Activated T-helper 17 cell treated with anti-CD3 and anti-CD28 coated beads, Interleukin-2, amount 50 U/mL, for 72 hours (primary cell): Measurements from ENCODE around the gene C13orf46. TPM values are rescaled to one million over a fixed set of nuclear protein-coding genes. Genes with fewer than 3 reads are reported as not detected.

Experiments used
- ATAC-seq: fragments of 150-1000 bp; cut with Tn5 transposase; replicated peaks from 2 replicates; pipeline ENCODE4 v1.10.0; 2021; ENCODE audit warnings: mild to moderate bottlenecking, moderate library complexity
- H3K27ac Mint-ChIP-seq: one replicate; pipeline ENCODE4 v1.8.0; 2022; ENCODE audit warnings: mixed read lengths
- H3K27me3 Mint-ChIP-seq: one replicate; pipeline ENCODE4 v1.8.0; 2022; ENCODE audit warnings: mixed read lengths
- H3K36me3 Mint-ChIP-seq: one replicate; pipeline ENCODE4 v1.8.0; 2022; ENCODE audit warnings: low read depth, mild to moderate bottlenecking, mixed read lengths
- H3K4me1 Mint-ChIP-seq: one replicate; pipeline ENCODE4 v1.8.0; 2022; ENCODE audit warnings: mixed read lengths
- H3K4me3 Mint-ChIP-seq: one replicate; pipeline ENCODE4 v1.8.0; 2022; ENCODE audit warnings: mild to moderate bottlenecking, mixed read lengths
- H3K9me3 Mint-ChIP-seq: one replicate; pipeline ENCODE4 v1.8.0; 2022; ENCODE audit warnings: mixed read lengths
- total RNA-seq, 2 donors: library from RNA; stranded (reverse); gene quantifications; one replicate each; pipeline ENCODE4 v1.2.3, GENCODE V29; 2022

The C13orf46 gene
- total RNA-seq, 2 donors from 2014 or later = 1.3 to 3.9 TPM

DNA sequence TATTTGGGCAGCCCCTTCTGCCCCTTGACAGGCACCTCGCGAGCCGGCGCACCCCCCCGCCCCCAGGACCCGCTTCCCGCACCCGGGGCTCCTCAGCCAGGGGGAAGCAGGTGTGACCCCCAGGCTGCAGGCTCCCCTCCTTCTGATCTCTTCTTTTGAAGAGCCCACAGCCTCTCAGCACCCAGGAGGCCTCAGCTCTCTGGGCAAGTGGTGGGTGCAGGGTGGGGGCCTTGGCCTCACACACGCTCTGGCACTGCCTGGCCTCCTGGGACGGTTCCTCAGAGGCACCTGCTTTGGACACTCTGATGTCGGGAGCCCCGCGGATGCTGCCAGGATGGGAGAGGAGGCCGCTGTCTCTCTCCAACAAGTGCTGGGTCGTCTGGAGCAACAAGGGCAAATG is 1.5 kb upstream of the C13orf46 start:
- Mint-ChIP-seq H3K9me3 (no peaks in the 10 kb centered on the region), H3K27me3 (no peaks in the 10 kb centered on the region), H3K27ac (no peak overlapping the region), H3K36me3 (peaks cover 58% of the 10 kb centered on the region), H3K4me1 (peaks cover 3% of the 10 kb centered on the region), H3K4me3 (no peak overlapping the region)
- no peak for ATAC-seq

DNA sequence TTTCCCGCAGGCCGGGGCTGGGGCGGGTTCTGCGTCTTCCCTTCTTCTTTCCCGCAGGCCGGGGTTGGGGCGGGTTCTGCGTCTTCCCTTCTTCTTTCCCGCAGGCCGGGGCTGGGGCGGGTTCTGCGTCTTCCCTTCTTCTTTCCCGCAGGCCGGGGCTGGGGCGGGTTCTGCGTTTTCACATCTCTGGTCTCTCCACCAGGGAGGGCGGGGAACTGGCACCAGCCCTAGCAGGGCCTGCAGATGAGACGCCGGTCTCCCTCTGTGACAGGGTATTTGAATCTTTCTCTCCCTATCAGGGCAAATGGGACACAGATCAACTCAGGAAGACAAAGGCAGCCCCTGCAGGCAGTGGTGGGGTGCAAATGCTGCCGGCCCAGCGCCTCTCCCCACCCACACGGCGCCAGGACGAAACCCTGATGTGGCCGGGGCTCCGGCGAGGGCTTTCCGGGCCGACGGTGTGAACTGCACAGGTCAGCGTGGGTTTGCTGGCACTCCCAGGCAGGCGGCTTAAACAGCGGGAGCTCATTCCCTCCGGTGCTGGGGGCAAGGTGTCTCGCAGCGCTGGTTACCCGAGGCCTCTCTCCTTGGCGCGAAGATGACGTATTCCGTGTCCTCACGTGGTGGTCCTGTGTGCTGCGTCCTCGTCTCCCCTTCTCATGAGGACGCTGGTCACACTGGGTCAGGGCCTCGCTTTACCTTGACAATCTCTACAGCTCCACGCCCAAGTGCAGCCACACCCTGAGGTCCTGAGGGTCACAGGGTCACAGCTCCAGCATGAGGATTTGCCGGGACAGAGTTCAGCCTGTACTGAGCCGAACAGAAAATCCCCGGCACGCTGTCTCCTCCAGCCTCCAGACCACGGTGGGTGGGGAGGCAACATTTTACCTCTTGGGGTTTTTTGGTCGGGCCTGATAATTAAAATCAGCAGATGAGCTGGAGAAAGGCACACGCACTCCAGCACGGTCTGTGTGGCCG is 717 bp upstream of the C13orf46 start:
- H3K9me3 Mint-ChIP-seq = no peaks in the 10 kb centered on the region
- H3K27ac Mint-ChIP-seq = no peak overlapping the region
- H3K36me3 Mint-ChIP-seq = peaks cover 56% of the 10 kb centered on the region
- H3K4me3 Mint-ChIP-seq = no peak overlapping the region
- no peaks in the 10 kb centered on the region for H3K27me3 Mint-ChIP-seq
- no peaks in the 10 kb centered on the region for H3K4me1 Mint-ChIP-seq
- no peak for ATAC-seq

DNA sequence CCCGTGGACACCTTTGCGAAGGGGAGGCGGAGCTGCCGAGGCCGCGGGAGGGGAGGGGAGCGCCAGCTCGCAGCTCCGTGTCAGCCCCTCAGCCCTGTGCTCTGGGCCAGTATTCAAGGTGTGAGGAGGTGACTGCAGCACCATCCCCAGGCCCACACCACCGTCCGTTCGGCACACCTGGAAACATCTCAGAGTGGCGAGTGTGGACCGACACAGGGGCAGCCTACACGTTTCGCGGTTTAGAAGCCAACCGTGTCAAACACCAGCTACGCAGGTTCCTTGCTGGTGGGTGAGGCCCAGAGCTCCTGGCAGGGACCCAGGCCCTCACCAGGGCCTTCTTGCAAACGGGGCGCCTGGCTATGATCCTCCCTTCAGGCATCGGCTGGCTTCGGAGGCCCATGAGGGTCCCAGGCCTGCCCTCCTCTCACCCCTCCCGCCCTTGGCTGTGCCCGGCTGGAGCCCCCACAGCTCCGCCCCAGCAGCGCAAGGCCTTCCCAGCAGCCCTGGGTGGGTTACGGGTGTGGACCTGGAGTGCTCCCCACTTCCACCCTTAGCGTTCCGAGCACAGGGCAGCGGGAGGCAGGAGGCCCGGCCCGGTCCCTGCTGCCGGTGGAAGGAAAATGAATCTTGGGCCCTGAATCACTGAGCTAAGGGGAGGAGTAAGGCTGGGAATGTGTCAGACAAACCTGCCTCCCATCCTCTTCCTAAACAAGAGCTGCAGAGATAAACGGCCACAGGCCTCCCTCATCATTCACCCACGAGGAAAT is 1.2 kb downstream of the C13orf46 start:
- Mint-ChIP-seq H3K27me3 (no peaks in the 10 kb centered on the region), H3K4me3 (no peak overlapping the region), H3K4me1 (no peaks in the 10 kb centered on the region), H3K36me3 (peaks cover 36% of the 10 kb centered on the region), H3K9me3 (no peaks in the 10 kb centered on the region), H3K27ac (no peak overlapping the region)
- ATAC-seq = no peak

DNA sequence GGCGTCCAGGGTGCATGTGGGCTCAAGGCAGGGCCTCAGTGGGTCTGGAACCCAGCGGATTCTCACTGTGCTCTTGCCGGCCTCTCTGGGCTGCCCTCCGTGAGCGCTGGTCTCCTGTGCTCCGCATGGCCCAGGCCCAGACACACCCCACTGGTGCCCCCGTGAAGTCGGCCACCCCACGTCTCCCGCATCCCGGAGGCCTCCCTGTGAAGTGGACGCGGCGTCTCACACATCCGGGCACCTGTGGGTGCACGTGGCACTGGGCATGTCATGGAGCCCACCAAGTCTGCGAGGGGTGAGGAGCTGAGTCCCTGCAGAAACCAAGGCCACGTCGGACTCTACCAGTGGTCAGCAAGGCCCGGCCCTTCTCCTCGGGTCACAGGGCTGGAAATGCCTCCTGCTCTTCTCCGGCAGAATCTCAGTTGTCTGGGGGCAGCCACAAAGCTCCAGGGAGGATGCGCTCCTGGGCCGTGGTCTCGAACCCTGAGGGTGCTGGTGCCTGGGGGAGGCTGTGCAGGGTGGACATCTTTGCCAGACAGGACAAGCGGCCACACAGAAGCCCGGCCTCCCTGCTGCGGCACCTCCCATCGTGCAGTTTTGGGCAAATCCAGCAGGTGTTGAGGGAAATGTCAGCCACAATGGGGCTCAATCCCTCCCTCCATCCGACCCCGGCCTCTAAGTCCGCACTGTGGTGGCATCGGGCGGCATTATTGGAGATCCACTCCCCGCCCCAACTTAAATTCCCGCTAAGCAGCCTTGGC is 2.2 kb downstream of the C13orf46 start:
- no peak overlapping the region for H3K27ac Mint-ChIP-seq

DNA sequence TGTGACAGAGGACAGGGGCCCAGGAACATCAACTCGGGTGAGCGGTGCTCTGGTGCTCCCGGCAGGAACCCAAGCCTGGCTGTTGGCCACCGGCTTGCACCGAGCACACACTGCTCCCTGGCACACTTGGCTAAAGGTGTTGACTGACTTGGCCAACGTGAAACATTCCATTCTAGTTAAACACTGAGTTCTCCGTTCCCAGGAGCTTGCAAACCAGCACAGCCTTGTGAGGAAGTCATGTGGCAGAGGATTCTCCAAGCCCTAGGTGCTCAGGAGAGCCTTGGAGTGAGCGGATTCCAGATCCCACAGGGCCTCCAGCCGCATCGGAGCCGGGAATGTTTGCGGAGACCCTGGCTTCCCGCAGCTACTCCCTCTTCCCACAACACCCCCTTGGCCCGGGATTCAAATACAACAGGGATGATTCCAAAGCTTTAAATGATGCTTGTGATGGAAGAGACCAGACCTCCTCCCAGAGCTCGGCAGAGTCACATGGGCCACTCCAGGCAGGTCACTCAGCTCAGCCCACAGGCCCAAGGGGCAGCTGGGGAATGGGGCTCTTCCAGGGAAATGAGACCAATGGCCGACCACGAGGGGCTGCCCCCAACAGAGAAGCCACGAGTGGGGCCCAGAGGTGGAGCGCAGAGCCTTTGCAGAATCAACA is 2.9 kb downstream of the C13orf46 start:
- ATAC-seq = no peak
- no peak overlapping the region for H3K27ac Mint-ChIP-seq
- no peaks in the 10 kb centered on the region for H3K27me3 Mint-ChIP-seq
- no peak overlapping the region for H3K4me3 Mint-ChIP-seq
- no peaks in the 10 kb centered on the region for H3K4me1 Mint-ChIP-seq
- H3K9me3 Mint-ChIP-seq = no peaks in the 10 kb centered on the region
- peaks cover 20% of the 10 kb centered on the region for H3K36me3 Mint-ChIP-seq

More for the DNA sequence above, 2.2 kb downstream of the C13orf46 start:
- H3K9me3 Mint-ChIP-seq = no peaks in the 10 kb centered on the region
- no peak for ATAC-seq
- peaks cover 26% of the 10 kb centered on the region for H3K36me3 Mint-ChIP-seq
- no peak overlapping the region for H3K4me3 Mint-ChIP-seq
- H3K4me1 Mint-ChIP-seq = no peaks in the 10 kb centered on the region
- no peaks in the 10 kb centered on the region for H3K27me3 Mint-ChIP-seq

DNA sequence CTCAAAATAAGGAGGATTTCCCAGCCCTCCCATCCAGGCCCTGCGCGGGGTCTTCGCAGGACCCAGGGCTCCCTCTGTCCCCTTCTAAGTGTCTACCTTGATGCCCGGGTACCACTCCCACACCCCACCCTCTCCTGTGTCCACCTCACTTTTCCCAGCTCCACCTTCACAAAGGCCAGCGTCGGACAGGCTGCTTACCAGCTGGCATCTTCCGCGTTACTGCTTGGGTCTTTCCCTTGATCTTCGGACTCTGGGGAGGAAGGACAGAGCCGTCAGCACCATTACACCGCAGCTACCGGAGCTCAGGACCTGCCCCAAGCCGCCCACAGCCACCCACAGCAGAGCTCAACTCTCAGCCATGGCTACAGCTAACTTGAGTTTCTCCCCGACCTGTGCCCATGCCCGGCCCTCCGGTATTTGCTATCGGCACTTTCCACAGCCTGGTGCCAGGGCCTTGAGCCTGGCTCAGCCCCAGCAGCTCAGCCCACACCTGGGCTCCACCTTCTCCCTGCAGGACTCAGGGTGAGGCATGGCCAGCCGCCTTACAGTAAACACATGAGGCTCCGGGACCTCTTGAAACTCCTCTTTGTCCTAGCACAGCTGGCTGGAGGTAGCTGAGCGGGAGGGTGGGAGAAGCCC is 3.8 kb downstream of the C13orf46 start:
- no peaks in the 10 kb centered on the region for H3K9me3 Mint-ChIP-seq
- no peaks in the 10 kb centered on the region for H3K27me3 Mint-ChIP-seq
- H3K4me3 Mint-ChIP-seq = no peak overlapping the region
- no peaks in the 10 kb centered on the region for H3K4me1 Mint-ChIP-seq
- no peak overlapping the region for H3K27ac Mint-ChIP-seq
- no peak for ATAC-seq
- peaks cover 13% of the 10 kb centered on the region for H3K36me3 Mint-ChIP-seq

DNA sequence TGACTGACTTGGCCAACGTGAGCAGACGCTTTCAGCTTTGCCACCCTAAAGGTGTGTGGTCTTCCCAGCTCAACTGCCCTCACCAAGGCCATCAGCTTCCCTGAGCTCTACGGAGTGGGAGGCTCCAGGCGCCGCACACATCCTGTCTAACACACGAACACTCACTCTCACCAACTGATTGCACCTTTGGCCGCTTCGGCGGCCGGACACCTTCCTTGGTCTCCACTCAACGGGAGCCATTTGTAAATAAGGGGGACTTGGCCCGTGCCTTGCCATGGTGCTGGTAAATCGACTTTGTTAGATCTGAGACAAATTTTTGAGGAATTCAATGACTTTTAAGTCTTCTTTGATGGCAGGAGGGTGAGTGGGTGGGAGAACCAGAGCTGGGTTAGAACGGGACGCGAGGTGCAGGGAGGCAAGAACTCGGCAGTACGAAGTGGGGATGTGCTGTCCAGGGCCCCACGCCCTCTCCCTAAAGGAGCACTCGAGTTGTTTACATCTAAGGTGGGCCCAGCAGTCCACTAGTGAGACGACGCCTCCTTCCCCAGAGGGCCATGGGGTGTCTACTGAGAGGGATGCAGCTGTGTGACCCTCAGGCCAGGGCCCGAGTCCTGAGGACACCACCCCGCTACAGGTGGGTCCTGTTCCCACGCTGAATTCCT is 4.4 kb downstream of the C13orf46 start:
- H3K9me3 Mint-ChIP-seq = no peaks in the 10 kb centered on the region
- no peak for ATAC-seq
- H3K4me1 Mint-ChIP-seq = no peaks in the 10 kb centered on the region
- H3K4me3 Mint-ChIP-seq = no peak overlapping the region
- H3K27ac Mint-ChIP-seq = no peak overlapping the region
- no peaks in the 10 kb centered on the region for H3K27me3 Mint-ChIP-seq
- H3K36me3 Mint-ChIP-seq = peaks cover 13% of the 10 kb centered on the region

DNA sequence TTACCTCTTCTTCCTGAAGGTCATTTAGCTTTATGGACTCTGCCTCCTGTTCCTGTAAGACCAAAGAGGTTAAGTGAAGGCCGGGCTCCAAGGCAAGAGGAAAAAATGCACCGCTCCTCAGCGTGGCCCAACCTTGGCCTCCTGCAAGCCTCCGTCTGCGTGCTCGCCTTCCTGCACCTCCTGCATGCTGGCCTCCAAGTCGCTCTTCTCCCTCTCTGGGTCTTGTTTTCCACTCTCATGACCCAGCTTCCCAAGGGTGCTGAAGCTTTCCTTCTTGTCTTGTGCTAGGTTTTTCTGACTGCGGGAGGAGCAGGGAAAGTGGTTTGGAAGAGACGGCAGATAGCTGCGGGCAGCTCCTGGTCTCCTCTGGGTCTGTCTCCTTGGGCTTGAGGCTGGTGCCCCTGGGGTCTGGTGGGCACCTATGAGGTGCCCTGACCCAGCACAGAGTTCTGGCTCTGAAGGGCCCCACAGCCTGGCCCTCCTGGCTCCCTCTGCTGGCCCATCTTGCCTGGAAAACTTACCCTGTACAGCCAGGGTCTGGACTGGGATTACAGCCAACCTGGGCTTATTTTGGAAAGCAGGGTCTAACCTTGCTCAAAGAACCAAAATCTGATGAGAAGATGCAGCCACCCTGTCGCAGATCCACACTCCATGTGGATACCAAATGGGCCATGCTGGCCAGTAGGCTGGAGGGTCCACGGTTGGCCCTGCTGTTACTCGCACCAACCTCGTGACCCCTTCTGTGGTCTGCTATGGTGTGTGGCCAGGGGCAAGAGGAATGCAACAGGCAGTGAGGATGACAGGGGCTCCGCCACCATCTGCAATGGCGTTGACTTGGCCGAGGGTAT is 5.2 kb downstream of the C13orf46 start:
- Mint-ChIP-seq H3K4me3 (no peak overlapping the region), H3K9me3 (no peaks in the 10 kb centered on the region), H3K27ac (no peak overlapping the region), H3K4me1 (no peaks in the 10 kb centered on the region), H3K36me3 (peaks cover 13% of the 10 kb centered on the region), H3K27me3 (no peaks in the 10 kb centered on the region)
- ATAC-seq = no peak

DNA sequence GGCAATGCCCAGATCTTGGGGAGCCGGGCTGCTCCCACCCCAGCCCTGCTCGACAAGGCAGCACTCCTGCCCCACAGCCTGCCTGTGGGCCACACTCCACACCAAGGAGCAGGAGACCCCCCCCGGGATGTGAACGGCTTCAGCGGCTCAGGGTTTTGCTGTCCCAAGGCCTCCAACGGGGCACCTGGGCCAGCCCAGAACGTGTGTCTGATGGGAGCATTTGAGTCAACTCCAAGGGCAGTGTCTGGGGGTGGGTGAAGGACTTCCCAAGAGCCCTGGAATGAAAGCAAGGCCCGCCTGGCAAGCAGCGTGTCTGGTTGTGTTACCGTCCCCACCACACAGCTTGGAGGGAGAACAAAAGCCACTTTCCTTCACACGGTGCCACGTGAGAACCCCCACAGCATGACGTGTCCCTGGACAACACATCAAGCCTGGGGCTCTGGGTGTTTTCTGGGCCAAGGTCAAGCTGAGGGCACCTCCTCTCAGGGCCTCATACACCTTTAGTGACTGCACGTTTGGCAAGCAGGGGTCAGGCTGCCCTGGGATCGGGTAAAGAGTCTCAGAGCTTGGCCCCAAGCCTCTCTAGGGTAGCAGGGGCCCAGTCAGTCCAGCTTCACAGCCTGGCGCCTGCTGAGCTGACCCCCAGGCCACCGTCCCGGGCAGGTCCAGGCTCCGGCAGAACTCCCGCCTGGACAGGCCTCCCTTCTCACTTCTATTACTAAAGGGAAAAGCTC is 6.0 kb downstream of the C13orf46 start:
- H3K36me3 Mint-ChIP-seq = peaks cover 8% of the 10 kb centered on the region
- no peak overlapping the region for H3K4me3 Mint-ChIP-seq
- no peak for ATAC-seq
- H3K9me3 Mint-ChIP-seq = no peaks in the 10 kb centered on the region
- no peaks in the 10 kb centered on the region for H3K4me1 Mint-ChIP-seq
- no peak overlapping the region for H3K27ac Mint-ChIP-seq
- H3K27me3 Mint-ChIP-seq = no peaks in the 10 kb centered on the region

DNA sequence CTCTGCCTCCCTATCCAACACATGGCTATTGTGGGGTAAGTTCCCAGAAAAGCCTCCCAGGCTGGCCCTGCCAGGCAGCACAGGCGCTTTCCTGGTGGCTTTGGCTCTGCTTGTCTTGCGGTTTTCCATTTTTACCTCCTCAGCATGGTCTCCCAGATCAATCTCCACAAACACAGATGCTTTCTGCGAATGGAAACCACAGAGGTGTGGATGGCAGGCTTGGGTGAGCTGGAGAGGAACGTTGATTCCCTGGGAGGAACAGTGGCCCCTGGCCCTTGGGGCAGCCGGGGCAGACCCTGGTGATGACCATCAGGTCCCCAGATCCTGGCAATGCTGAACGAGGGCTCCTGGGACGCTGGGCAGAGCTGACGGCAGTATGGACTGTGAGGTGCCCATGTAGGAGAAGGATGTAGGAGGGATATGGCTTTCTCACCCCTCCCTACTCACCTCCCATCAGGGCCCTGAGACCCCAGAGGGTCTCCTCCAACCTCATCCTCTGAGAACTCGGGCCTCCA is 6.6 kb downstream of the C13orf46 start:
- Mint-ChIP-seq H3K27me3 (no peaks in the 10 kb centered on the region), H3K9me3 (no peaks in the 10 kb centered on the region), H3K36me3 (peaks cover 8% of the 10 kb centered on the region), H3K4me1 (no peaks in the 10 kb centered on the region), H3K4me3 (no peak overlapping the region), H3K27ac (no peak overlapping the region)
- ATAC-seq = no peak

DNA sequence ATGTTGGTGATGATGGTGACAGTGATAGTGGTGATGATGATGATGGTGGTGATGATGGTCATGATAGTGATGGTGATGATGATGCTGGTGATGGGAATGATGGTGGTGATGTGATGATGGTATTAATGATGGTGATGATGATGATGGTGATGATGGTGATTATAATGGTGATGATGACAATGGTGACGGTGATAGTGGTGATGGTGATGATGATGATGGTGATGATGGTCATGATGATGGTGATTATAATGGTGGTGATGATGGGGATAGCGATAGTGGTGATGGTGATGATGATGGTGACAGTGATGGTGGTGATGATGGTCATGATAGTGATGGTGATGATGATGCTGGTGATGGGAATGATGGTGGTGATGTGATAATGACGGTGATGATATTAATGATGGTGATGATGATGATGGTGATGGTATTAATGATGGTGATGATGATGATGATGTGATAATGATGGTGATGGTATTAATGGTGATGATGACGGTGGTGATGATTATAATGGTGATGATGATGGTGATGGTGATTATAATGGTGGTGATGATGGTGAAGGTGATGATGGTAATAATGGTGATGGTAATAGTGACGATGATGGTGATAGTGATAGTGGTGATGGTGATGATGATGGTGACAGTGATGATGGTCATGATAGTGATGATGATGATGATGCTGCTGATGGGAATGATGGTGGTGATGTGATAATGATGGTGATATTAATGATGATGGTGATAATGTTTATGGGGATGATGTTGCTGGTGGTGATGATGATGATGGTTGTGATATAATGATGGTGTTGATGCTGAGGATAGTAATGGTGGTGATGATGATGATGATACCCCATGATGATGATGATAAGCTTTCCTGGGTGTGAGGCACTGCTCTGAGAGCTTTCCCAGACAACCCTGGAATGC is 7.7 kb downstream of the C13orf46 start:
- ATAC-seq = no peak
- Mint-ChIP-seq H3K9me3 (no peaks in the 10 kb centered on the region), H3K27me3 (no peaks in the 10 kb centered on the region), H3K4me1 (peaks cover 4% of the 10 kb centered on the region), H3K36me3 (peaks cover 8% of the 10 kb centered on the region), H3K27ac (no peak overlapping the region), H3K4me3 (no peak overlapping the region)
